Activated CD4-positive, alpha-beta T cell treated with anti-CD3 and anti-CD28 coated beads, Interleukin-2, amount 10 ng/mL, durations not matched to agents 24 days and 14 days (primary cell): ENCODE data around the gene PRKCD. TPM values are rescaled to one million over a fixed set of nuclear protein-coding genes. Genes with fewer than 3 reads are reported as not detected.

ENCODE experiments used
- total RNA-seq: library from RNA; stranded (reverse); gene quantifications from 2 replicates; pipeline ENCODE4 v1.2.3, GENCODE V29; 2022

Gene PRKCD
- total RNA-seq, 1 donor from 2014 or later: 28.8 TPM

Other genes with a start within 250 kb of the PRKCD start
- 28.6 and 28.8 TPM in 2 replicates for gene SFMBT1, start 115.1 kb upstream of the PRKCD start, total RNA-seq
- 47.4 and 47.6 TPM in 2 replicates for gene RFT1, start 30.8 kb upstream of the PRKCD start, total RNA-seq
- gene TKT, start 94.8 kb downstream of the PRKCD start, total RNA-seq: 377 and 379 TPM in 2 replicates
- 42.1 and 50.3 TPM in 2 replicates for gene DCP1A, start 186.3 kb downstream of the PRKCD start, total RNA-seq